AG04450 (cell line): Measurements from ENCODE around the gene C1QL4. TPM values are rescaled to one million over a fixed set of nuclear protein-coding genes. Genes with fewer than 3 reads are reported as not detected.

ENCODE experiments used
- CTCF ChIA-PET: fragments of 300-600, 350-600 bp; formaldehyde crosslinking; extraction: SDS; loops from one replicate; lab custom pipeline; 2022; ENCODE audit warnings: antibody characterized with exemption, inconsistent platforms; lab: Charles Lee
- POLR2A ChIA-PET: fragments of 350-600 bp; formaldehyde crosslinking; extraction: SDS; loops from one replicate; lab custom pipeline; 2021; ENCODE audit warnings: antibody characterized with exemption, inconsistent platforms; lab: Yijun Ruan, JAX
- DNase-seq: peaks from one replicate; pipeline ENCODE4 v3.0.0-alpha.2; 2011; ENCODE audit warnings: low read depth, low spot score
- H3K27ac ChIP-seq: one replicate; pipeline ENCODE4 v1.5.1; 2012; ENCODE audit warnings: low read depth, low read length, control low read depth
- H3K27me3 ChIP-seq: one replicate; pipeline ENCODE4 v1.6.0; 2012; ENCODE audit warnings: low read length; ENCODE audit not compliant: control insufficient read depth, insufficient read depth
- H3K4me3 ChIP-seq: 2 replicates; pipeline ENCODE4 v1.5.1; 2011; ENCODE audit warnings: mild to moderate bottlenecking, low read depth, low read length, control low read depth
- H3K9me3 ChIP-seq: 2 replicates; pipeline ENCODE4 v1.5.1; 2012; ENCODE audit warnings: low read length; ENCODE audit not compliant: control insufficient read depth, insufficient read depth
- polyA plus RNA-seq: library from polyadenylated mRNA; depleted of rRNA; stranded (reverse); fragments of >200 nt; gene quantifications from 2 replicates; pipeline ENCODE4 v1.2.3, GENCODE V29; 2011
- TF ChIP-seq, protein P1 (sequence below): IDR thresholded peaks from 2 replicates; pipeline ENCODE4 v1.5.1; 2011; ENCODE audit warnings: low read depth, low read length, control low read depth, inconsistent platforms

The C1QL4 gene
- polyA plus RNA-seq, 1 experiment = not detected

- no peaks in the 10 kb centered on the region for H3K9me3 ChIP-seq
- ChIA-PET CTCF (interaction anchor here (0.6 kb wide), 1 partner anchor 25 kb away, joined by 3 read pairs; no protein-coding TSS in a partner anchor), POLR2A (no interaction called here)
- TF ChIP-seq, protein P1, sequence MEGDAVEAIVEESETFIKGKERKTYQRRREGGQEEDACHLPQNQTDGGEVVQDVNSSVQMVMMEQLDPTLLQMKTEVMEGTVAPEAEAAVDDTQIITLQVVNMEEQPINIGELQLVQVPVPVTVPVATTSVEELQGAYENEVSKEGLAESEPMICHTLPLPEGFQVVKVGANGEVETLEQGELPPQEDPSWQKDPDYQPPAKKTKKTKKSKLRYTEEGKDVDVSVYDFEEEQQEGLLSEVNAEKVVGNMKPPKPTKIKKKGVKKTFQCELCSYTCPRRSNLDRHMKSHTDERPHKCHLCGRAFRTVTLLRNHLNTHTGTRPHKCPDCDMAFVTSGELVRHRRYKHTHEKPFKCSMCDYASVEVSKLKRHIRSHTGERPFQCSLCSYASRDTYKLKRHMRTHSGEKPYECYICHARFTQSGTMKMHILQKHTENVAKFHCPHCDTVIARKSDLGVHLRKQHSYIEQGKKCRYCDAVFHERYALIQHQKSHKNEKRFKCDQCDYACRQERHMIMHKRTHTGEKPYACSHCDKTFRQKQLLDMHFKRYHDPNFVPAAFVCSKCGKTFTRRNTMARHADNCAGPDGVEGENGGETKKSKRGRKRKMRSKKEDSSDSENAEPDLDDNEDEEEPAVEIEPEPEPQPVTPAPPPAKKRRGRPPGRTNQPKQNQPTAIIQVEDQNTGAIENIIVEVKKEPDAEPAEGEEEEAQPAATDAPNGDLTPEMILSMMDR = no peak
- DNase-seq = no peak
- no peak overlapping the region for H3K4me3 ChIP-seq
- H3K27me3 ChIP-seq = peaks cover 21% of the 10 kb centered on the region
- no peak overlapping the region for H3K27ac ChIP-seq
Measured at GRCh38 chr12:49309386-49309785, 27.6 kb downstream of the C1QL4 start.

DNA sequence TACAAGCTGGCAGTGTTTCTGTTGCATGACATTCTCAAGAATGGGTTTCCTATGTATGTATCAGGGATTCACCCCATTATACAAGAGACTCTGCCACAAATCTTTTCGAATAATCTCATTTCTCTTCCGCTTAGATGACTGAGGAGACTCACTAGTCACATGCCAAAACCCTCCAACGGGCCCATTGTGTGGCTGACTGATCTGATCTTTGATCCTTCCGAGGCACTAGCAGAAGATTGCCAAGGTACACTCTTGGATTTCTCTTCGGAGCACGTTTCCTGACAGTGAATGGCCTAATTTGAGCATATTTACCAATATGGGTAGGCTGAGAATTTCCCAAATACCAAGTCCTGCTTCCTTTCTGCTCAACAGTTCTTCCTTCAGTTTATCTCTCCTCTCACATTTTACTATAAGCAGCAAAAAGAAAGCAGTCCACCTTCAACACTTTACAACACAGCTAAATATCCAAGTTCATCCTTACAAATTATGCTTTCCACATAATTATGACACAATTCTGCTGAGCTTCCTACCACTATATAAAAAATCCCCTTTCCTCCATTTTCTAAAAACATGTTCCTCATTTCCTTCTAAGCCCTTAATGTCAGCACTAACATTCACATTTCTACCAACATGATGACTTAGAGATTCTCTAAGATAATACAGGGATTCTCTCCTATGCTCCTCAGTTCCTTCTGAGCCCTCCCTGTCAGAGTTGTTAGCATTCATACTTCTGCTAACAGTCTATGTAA is 31.1 kb downstream of the C1QL4 start:
- Histone ChIP-seq H3K4me3 (no peak overlapping the region), H3K9me3 (no peaks in the 10 kb centered on the region), H3K27me3 (peaks cover 27% of the 10 kb centered on the region), H3K27ac (no peak overlapping the region)
- ChIA-PET POLR2A (no interaction called here), CTCF (interaction anchor here (0.8 kb wide), 1 partner anchor 42 kb away, joined by 3 read pairs; no protein-coding TSS in a partner anchor)
- TF ChIP-seq, protein P1 = no peak
- DNase-seq = no peak

DNA sequence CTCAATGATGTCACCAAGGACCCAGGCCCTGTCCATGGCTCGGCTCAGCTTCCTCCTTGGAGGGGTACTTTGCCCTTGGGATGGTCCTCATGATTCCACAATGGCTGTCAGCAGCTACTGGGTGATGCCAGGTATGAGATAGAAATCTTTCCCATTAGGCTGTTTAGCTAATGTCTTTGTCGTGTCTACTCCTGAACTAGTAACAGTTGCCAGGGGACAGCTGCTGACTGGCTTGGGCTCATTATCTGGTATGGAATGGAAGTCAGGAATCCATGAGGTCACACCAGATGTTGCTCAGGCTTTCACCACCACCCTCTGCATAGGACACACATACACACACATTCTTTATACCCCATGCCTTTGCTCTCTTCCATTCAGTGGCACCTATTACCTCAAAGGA is 32.8 kb downstream of the C1QL4 start:
- no peak overlapping the region for H3K4me3 ChIP-seq
- no peaks in the 10 kb centered on the region for H3K9me3 ChIP-seq
- H3K27me3 ChIP-seq = peaks cover 24% of the 10 kb centered on the region
- peak; percentile 11 for DNase-seq
- POLR2A ChIA-PET = no interaction called here
- TF ChIP-seq, protein P1 = no peak
- H3K27ac ChIP-seq = no peak overlapping the region
- CTCF ChIA-PET = interaction anchor here (0.6 to 1.4 kb wide), 4 partner anchors 9 to 206 kb away, joined by 3 to 6 read pairs (median 4); partner anchors contain the start of gene PRPH

GRCh38 chr12:49301760-49302159 is 35.2 kb downstream of the C1QL4 start:
- H3K27ac ChIP-seq = no peak overlapping the region
- ChIA-PET CTCF (interaction anchor here (1.2 kb wide), 1 partner anchor 41 kb away, joined by 3 read pairs; no protein-coding TSS in a partner anchor), POLR2A (no interaction called here)
- DNase-seq = no peak
- H3K9me3 ChIP-seq = no peaks in the 10 kb centered on the region; the same call in 1 of the 2 replicates
- TF ChIP-seq, protein P1 = no peak
- H3K27me3 ChIP-seq = peaks cover 35% of the 10 kb centered on the region
- no peak overlapping the region for H3K4me3 ChIP-seq

DNA sequence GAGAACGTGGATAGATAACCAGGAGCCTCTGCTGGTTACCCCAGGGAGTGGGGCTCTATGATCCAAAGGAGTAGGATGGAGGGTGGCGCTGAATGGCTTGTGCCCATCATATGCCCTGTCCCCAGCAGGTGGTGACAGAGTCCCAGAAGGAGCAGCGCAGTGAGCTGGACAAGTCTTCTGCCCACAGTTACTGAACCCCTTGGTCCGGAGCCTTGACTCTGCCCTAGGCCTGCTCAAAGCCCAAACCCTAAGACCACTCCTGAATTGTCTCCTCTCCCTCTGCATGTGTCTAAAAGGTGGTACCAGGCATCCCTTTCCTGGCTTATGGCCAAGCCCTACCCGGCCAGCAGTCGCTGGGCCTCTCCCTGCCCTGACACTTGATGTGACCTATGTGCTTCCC is 38.8 kb downstream of the C1QL4 start:
- no peak overlapping the region for H3K4me3 ChIP-seq
- ChIA-PET POLR2A (no interaction called here), CTCF (interaction anchor here (1.0 kb wide), 1 partner anchor 44 kb away, joined by 7 read pairs; no protein-coding TSS in a partner anchor)
- DNase-seq = no peak
- TF ChIP-seq, protein P1 = no peak
- peaks cover 56% of the 10 kb centered on the region for H3K27me3 ChIP-seq
- no peak overlapping the region for H3K27ac ChIP-seq
- H3K9me3 ChIP-seq = no peaks in the 10 kb centered on the region; the same call in 1 of the 2 replicates
